GM21717 (cell line): Measurements from ENCODE around the gene TGFBR2.

Experiments
- ATAC-seq: cut with Tn5 transposase; IDR thresholded peaks from one replicate; pipeline ENCODE4 v1.9.1; 2021; ENCODE audit warnings: mild to moderate bottlenecking, moderate library complexity; ENCODE audit not compliant: unreplicated experiment

Gene TGFBR2

GRCh38 chr3:30671527-30672286, 65.3 kb downstream of the TGFBR2 start:
- no peak for ATAC-seq

- ATAC-seq = no peak
Measured at GRCh38 chr3:30672287-30672735, 65.9 kb downstream of the TGFBR2 start.

- ATAC-seq = no peak
Measured at GRCh38 chr3:30672959-30673358, 66.6 kb downstream of the TGFBR2 start.

GRCh38 chr3:30673425-30674341, 67.3 kb downstream of the TGFBR2 start:
- ATAC-seq = no peak

GRCh38 chr3:30675006-30675405, 68.6 kb downstream of the TGFBR2 start:
- ATAC-seq = no peak

GRCh38 chr3:30675774-30676173, 69.4 kb downstream of the TGFBR2 start:
- ATAC-seq = no peak

GRCh38 chr3:30676424-30677346, 70.3 kb downstream of the TGFBR2 start:
- ATAC-seq = no peak

- no peak for ATAC-seq
Measured at GRCh38 chr3:30677347-30677685, 70.9 kb downstream of the TGFBR2 start.

- no peak for ATAC-seq
Measured at GRCh38 chr3:30679045-30679444, 72.6 kb downstream of the TGFBR2 start.

- no peak for ATAC-seq
Measured at GRCh38 chr3:30680789-30681648, 74.6 kb downstream of the TGFBR2 start.

- no peak for ATAC-seq
Measured at GRCh38 chr3:30681649-30682211, 75.3 kb downstream of the TGFBR2 start.

- no peak for ATAC-seq
Measured at GRCh38 chr3:30682434-30683155, 76.2 kb downstream of the TGFBR2 start.

GRCh38 chr3:30683769-30684168, 77.4 kb downstream of the TGFBR2 start:
- no peak for ATAC-seq

- ATAC-seq = no peak
Measured at GRCh38 chr3:30684356-30684755, 78.0 kb downstream of the TGFBR2 start.

- no peak for ATAC-seq
Measured at GRCh38 chr3:30685267-30685667, 78.9 kb downstream of the TGFBR2 start.

- no peak for ATAC-seq
Measured at GRCh38 chr3:30686176-30686575, 79.8 kb downstream of the TGFBR2 start.

- ATAC-seq = no peak
Measured at GRCh38 chr3:30686799-30687198, 80.4 kb downstream of the TGFBR2 start.

GRCh38 chr3:30687930-30688570, 81.6 kb downstream of the TGFBR2 start:
- no peak for ATAC-seq
